Measurements from ENCODE around the gene MYBBP1A.
A peak's percentile ranks its signal among the peaks of the same experiment; 100 is the strongest.

MYBBP1A gene

DNA sequence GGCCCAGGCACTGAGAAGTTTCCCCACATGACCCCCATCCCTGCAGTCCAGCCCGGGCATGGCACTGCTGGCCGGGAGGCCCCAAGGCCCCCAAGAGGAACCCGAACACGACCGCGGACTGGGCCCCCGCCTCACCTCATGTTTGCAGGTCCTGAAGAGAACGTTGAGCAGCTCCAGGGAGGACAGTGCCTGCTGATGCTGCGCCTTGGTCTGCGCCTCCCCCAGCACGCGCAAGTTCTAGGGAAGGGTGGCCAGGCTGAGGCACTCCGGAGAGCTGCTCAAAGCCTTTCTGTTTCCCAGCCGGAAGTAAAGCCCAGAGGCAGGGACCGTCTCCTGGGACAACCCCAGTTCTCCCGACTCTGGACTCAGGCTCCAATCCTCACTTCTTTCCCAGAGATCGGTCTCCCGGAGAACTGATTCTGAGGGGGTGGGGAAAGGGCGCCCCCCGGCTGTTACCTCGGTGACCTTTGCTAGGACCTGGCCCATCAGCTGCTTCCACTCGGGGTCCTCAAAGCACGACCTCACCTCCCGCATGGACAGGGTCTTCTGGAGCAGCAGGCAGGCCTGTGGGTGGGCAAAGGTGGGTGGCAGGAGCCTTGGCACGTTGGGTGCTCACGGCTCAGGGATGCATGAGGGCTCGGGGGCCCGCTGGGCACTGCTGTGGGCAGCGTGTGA is 13.7 kb downstream of the MYBBP1A start:
- TF ChIP-seq, protein P1, sequence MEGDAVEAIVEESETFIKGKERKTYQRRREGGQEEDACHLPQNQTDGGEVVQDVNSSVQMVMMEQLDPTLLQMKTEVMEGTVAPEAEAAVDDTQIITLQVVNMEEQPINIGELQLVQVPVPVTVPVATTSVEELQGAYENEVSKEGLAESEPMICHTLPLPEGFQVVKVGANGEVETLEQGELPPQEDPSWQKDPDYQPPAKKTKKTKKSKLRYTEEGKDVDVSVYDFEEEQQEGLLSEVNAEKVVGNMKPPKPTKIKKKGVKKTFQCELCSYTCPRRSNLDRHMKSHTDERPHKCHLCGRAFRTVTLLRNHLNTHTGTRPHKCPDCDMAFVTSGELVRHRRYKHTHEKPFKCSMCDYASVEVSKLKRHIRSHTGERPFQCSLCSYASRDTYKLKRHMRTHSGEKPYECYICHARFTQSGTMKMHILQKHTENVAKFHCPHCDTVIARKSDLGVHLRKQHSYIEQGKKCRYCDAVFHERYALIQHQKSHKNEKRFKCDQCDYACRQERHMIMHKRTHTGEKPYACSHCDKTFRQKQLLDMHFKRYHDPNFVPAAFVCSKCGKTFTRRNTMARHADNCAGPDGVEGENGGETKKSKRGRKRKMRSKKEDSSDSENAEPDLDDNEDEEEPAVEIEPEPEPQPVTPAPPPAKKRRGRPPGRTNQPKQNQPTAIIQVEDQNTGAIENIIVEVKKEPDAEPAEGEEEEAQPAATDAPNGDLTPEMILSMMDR (IDR thresholded peaks at IDR 0.05) = no peak; the same call in 1 of the 2 replicates
- TF ChIP-seq ZFX (IDR thresholded peaks at IDR 0.05; ENCODE audit: borderline replicate concordance) = no peak
- H3K27ac ChIP-seq = no peak overlapping the region

DNA sequence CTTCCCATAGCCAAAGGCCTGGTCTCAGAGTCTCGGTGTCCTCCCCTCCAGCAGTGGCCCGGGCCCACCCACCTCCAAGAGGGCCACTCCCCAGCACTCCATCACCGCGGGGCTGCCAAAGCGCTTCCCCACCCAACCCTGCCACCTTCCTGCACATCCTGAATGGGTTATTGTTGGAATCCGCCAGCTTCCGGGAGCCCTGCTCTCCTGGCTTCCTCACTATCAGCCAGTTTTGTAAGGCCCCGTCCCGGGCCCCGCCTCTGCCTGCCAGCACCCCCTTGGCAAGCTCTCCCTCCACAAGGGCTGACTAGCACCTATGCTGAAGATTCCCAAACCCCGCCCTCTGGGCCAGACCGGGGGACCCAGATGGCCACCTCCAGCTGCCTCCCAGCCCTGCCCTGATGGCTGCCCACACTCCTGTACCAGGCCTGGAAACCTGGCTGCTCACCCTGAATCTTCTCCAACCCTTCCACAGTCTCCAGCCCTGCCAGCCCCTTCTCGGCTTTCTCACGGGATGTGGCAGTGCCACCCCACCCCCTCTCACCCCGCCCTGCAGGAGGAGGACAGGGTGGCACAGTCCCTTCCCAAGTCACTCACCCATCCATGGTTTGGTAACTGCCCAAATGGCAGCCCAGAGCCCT is 14.4 kb downstream of the MYBBP1A start:
- TF ChIP-seq, protein P1 (IDR thresholded peaks at IDR 0.05) = no peak
- no peak for TF ChIP-seq ZFX (IDR thresholded peaks at IDR 0.05; ENCODE audit: borderline replicate concordance)
- no peak overlapping the region for H3K27ac ChIP-seq

DNA sequence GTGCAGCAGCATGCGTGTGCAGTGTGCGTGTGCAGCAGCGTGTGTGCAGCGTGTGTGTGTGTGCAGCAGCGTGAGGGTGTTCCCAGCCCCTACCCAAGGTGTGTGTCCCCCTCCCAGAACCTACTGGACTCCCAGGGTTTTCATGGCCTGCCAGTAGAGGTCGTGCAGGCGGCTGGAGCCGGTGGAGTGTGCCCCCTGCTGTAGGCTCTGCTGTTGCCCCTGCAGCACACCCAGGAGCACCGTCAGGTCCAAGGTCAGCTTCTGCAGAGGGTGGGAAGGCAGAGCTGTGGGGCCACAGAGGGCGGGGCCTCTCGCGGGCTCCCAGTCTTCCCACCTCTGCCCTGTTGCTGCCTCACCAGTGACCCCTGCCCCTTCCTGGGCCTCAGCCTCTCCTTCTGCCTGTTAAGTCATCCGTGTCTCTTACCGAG is 14.9 kb downstream of the MYBBP1A start:
- TF ChIP-seq ZFX (IDR thresholded peaks at IDR 0.05; ENCODE audit: borderline replicate concordance) = no peak
- TF ChIP-seq, protein P1 (IDR thresholded peaks at IDR 0.05) = peak; percentile 12; the same call in 1 of the 2 replicates
- H3K27ac ChIP-seq = no peak overlapping the region

DNA sequence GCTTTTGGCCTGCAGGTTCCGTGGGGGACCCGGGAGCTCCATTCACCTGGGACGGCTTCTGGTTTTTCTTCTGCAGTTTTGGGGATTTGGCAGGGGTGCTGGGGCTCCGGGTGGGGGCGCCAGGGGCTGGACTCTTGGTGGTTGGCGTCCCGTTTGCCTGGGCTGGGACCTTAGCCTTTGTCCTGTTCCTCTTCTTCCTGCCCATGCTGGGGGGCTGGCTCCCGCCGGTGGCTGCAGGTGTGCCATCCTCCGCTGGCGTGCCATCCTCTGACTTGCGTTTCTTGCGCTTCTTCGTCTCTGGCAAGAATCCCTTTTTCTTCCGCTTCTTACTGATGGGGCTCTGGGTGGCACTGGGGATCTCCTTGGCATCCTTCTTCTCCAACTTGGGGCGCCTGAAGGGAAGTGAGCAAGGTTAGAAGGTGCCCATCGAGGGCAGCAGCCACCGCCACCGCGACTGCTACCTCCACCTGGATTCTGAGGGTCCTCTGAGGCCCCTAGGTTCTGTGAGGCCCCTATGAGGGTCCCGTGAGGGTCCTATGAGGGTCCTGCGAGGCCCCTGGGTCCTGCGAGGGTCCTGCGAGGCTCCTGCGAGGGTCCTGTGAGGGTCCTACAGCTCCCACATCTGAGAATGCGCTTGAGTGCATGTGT is 15.5 kb downstream of the MYBBP1A start:
- no peak overlapping the region for H3K27ac ChIP-seq
- no peak for TF ChIP-seq ZFX (IDR thresholded peaks at IDR 0.05; ENCODE audit: borderline replicate concordance)
- TF ChIP-seq, protein P1 (IDR thresholded peaks at IDR 0.05) = no peak

DNA sequence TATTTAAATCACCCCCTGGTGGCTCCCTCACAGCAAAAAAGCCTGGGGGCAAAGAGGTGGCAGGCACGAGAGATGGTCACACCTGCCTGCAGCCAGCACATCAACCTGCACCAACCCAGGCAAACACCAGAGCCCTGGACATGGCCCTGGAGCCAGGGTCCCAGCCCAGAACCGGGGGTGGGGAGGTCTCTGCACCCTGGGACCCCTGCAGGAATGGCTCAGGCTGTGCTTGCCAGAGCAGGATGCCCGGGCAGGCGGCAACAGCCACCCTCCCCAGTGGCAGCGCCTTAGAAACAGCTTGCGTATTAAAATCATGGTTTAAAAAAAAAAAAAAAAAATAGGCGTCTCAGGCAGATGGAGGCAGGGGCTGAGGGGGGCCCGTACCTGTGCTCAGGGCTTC is 16.2 kb downstream of the MYBBP1A start:
- no peak overlapping the region for H3K27ac ChIP-seq
- no peak for TF ChIP-seq ZFX (IDR thresholded peaks at IDR 0.05; ENCODE audit: borderline replicate concordance)
- TF ChIP-seq, protein P1 (IDR thresholded peaks at IDR 0.05) = no peak

DNA sequence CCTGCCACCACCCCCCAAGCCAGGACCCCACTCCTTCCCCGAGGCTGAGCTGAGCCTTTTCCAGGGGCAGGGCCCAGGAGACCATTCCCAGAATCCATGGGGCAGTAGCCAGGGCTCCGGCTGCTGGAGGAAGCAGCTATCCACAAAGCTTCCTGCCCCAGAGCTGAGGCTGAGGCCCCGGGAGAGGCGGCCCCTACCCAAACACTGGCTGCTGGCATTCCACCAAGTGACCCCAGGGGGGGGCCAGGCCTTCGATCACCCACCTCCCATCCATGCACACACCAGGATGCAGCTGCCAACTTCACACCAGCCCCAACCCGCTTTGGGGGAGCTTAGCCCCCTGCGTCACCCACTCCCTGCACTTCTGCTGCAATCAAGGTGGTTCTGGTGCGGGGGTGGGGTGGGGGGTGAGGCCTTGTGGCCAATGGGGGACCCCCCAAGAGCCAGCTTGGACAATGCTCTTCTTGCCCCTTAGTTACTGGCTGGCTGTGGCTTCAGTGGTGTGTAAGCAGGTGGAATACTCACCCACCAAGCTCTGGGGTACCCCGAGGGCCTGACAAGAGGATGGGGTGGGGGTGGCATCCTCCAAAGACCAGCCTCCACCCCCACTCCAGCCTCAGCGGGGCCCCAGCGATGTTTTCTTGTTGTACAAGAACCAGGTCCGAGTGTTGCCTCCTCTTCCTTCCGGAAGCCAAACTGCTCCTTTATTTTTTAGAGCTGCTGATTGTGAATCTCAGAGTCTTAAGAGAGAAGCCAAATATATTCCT is 16.8 kb downstream of the MYBBP1A start:
- TF ChIP-seq, protein P1 (IDR thresholded peaks at IDR 0.05) = no peak

More for the DNA sequence above, 16.8 kb downstream of the MYBBP1A start:
- no peak overlapping the region for H3K27ac ChIP-seq

All from 22Rv1 (cell line).